A673 (cell line): ENCODE data around the gene CD180.

Experiments used
- CTCF ChIP-seq: fragments of 300-800, 200-600 bp; sonication (generic); conservative IDR thresholded peaks from 2 replicates; pipeline ENCODE4 v1.5.1; 2017; ENCODE audit warnings: low read depth, mild to moderate bottlenecking, antibody characterized with exemption, low read length, moderate library complexity, mixed read lengths
- EZH2 ChIP-seq: fragments of 200-600 bp; sonication (generic); IDR thresholded peaks from 2 replicates; pipeline ENCODE4 v1.6.1; 2017; ENCODE audit warnings: borderline replicate concordance, low read depth, mild to moderate bottlenecking, mixed read lengths, antibody characterized with exemption, low read length; ENCODE audit not compliant: poor library complexity, severe bottlenecking

DNA sequence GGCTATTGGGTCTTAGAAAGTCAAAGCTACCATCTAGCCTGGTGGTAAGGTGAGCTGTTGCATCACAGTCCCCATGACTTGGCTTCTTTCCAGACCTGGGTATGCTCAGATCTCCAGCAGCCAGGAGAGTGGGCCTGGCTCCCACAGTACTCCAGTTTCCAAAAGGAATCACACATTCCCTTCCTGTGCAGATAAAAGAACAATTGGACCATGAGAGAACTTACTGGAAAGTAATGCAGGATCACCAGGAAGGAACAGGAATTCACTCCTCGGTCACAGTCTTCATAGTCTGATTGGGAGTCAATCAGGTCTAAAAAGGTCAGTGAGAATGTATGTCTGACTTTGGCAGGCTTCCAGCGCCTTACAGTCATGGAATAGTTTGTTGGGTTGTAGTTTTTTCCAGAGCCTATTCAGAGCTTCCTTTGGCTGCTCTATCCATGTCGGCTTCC is 47.8 kb upstream of the CD180 start:
- no peak for TF ChIP-seq CTCF
- TF ChIP-seq EZH2: no peak
